WI38 (cell line): ENCODE data around the gene KLHL29.

ENCODE experiments used
- H3K4me3 ChIP-seq: 2 replicates; pipeline ENCODE4 v1.5.1; 2011; ENCODE audit warnings: low read depth, mild to moderate bottlenecking, control low read depth, low read length
- CTCF ChIP-seq: IDR thresholded peaks from 2 replicates; pipeline ENCODE4 v1.5.1; 2012; ENCODE audit warnings: low read depth, mild to moderate bottlenecking, control low read depth, low read length

KLHL29 gene

GRCh38 chr2:23566241-23567142, 181.5 kb downstream of the KLHL29 start:
- no peak; the same call in 1 of the 2 replicates for TF ChIP-seq CTCF
- H3K4me3 ChIP-seq: no peak overlapping the region

GRCh38 chr2:23567161-23567756, 182.3 kb downstream of the KLHL29 start:
- no peak for TF ChIP-seq CTCF
- H3K4me3 ChIP-seq: no peak overlapping the region

- H3K4me3 ChIP-seq: no peak overlapping the region
Measured at GRCh38 chr2:23568211-23568610, 183.2 kb downstream of the KLHL29 start.

GRCh38 chr2:23568626-23569190, 183.7 kb downstream of the KLHL29 start:
- TF ChIP-seq CTCF: no peak

More at GRCh38 chr2:23568211-23568610, 183.2 kb downstream of the KLHL29 start:
- TF ChIP-seq CTCF: no peak

GRCh38 chr2:23569761-23570365, 184.9 kb downstream of the KLHL29 start:
- no peak for TF ChIP-seq CTCF

More at GRCh38 chr2:23568626-23569190, 183.7 kb downstream of the KLHL29 start:
- no peak overlapping the region for H3K4me3 ChIP-seq

GRCh38 chr2:23571085-23571484, 186.1 kb downstream of the KLHL29 start:
- no peak for TF ChIP-seq CTCF
- no peak overlapping the region for H3K4me3 ChIP-seq

More at GRCh38 chr2:23569761-23570365, 184.9 kb downstream of the KLHL29 start:
- H3K4me3 ChIP-seq: no peak overlapping the region
